Measurements from ENCODE around the gene GPR32.
"Not testable (repeated sequence)": the region's sequence is repeated elsewhere in the genome, so short reads cannot be mapped to it uniquely, and the experiment has no call there.

Gene GPR32

DNA sequence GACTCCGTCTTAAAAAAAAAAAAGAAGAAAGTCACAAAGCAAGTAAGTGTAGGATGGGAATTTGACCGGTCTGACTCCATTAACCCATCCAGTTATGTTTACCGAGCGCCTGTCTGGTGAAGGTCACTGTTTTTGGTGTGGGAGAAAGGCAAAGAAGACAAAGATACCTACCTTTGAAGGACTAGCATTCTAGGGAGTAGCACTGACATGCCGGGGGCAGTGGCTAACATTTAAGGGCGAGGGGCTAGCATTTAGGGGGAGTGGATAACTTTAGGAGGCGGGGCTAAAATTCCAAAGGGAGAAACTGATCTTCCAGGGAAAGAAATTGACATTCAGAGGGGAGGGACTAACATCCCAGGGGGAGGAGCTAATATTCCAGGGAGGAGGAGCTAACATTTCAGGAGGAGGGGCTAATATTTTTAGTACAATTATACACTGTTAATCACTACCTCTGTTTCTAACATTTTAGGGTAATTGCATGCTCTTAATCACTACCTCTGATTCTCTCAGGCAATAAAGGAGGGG is 8.7 kb downstream of the GPR32 start:
- in situ Hi-C loops (cut with MboI; ENCODE audit: low sequenced_read_pairs, unreplicated experiment): loop anchor here (25.0 kb wide), 2 partner anchors 242 to 417 kb away; partner anchors contain the start of gene NAPSA
- TF ChIP-seq, protein P1, sequence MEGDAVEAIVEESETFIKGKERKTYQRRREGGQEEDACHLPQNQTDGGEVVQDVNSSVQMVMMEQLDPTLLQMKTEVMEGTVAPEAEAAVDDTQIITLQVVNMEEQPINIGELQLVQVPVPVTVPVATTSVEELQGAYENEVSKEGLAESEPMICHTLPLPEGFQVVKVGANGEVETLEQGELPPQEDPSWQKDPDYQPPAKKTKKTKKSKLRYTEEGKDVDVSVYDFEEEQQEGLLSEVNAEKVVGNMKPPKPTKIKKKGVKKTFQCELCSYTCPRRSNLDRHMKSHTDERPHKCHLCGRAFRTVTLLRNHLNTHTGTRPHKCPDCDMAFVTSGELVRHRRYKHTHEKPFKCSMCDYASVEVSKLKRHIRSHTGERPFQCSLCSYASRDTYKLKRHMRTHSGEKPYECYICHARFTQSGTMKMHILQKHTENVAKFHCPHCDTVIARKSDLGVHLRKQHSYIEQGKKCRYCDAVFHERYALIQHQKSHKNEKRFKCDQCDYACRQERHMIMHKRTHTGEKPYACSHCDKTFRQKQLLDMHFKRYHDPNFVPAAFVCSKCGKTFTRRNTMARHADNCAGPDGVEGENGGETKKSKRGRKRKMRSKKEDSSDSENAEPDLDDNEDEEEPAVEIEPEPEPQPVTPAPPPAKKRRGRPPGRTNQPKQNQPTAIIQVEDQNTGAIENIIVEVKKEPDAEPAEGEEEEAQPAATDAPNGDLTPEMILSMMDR (IDR thresholded peaks at IDR 0.05; ENCODE audit: borderline replicate concordance, control extremely low read depth, extremely low read depth, insufficient read depth, missing control alignments): no peak
- no peak for DNase-seq (ENCODE audit: low spot score)

DNA sequence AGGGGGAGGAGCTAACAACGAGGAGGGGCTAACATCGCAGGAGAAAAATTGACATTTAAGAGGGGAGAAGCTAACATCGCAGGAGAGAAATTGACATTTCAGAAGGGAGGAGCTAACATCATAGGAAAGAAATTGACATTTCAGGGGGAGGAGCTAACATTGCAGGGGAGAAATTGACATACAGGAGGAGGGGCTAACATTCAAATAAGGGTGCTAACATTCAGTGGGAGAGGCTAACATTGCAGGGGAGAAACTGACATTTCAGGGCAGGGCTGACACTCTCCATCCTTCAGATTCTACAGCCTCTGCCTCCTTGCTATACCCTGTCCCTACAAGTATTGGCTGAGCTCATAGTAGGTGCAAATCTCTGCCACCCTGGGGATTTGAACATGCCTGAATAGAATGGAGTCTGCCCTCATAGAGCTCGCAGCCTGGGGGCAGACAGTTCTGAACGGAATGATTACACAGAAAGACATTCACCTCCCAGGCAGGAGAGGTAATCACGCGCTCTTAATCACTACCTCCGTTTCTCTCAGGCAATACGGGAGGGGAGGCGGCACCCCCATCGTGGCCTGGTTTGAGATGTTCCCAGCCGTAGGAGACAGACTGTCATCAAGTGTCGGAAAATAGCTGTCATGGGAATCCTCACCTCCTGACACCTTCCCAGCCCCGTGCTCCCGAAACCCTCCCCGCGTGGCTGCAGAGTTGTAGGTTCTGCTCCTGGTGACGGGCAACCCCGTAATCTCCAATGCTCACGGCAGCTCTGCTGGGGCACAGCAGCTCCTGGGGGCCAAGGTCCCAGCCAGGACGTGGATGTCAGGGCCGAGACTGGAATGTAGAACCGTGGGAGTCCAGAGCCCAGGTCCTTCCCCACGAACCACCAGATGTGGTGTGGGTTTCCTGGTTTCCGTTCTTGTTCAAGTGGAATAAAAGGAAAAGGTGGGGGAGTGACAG is 9.5 kb downstream of the GPR32 start:
- TF ChIP-seq, protein P1 (IDR thresholded peaks at IDR 0.05; ENCODE audit: borderline replicate concordance, control extremely low read depth, extremely low read depth, insufficient read depth, missing control alignments): no peak
- in situ Hi-C loops (cut with MboI; ENCODE audit: low sequenced_read_pairs, unreplicated experiment): loop anchor here (25.0 kb wide), 2 partner anchors 242 to 417 kb away; partner anchors contain the start of gene NAPSA
- no peak for DNase-seq (ENCODE audit: low spot score)

DNA sequence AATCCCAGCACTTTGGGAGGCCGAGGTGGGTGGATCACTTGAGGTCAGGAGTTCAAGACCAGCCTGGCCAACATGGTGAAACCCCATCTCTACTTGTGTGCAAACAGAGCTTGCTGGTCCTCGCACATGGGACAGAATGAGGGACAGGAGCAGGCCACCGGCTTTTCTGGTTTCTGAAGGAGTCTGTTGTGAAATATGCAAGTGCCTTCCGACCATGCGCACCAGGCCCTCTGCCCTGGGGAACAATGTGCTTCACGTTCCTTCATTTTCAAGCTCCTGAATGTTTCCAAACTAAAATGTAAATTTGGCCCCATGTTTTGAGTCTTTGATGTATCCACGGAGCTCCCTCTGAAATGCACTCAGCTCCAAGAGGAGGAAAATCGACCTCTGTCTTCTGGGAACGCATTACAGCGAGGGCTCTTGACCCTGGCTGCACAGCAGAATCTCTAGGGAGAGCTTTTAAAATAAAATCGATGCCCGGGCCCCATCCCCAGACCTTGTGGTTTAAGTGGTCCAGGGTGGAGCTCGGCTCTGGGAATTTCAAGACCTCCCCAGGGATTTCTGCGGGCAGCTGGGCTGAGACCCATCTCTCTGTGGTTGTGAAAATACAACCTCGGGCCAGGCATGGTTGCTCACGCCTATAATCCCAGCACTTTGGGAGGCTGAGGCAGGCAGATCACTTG is 10.6 kb downstream of the GPR32 start:
- in situ Hi-C loops (cut with MboI; ENCODE audit: low sequenced_read_pairs, unreplicated experiment): loop anchor here (25.0 kb wide), 2 partner anchors 244 to 419 kb away; partner anchors contain the start of gene NAPSA
- DNase-seq (ENCODE audit: low spot score): no peak
- TF ChIP-seq, protein P1 (IDR thresholded peaks at IDR 0.05; ENCODE audit: borderline replicate concordance, control extremely low read depth, extremely low read depth, insufficient read depth, missing control alignments): no peak

DNA sequence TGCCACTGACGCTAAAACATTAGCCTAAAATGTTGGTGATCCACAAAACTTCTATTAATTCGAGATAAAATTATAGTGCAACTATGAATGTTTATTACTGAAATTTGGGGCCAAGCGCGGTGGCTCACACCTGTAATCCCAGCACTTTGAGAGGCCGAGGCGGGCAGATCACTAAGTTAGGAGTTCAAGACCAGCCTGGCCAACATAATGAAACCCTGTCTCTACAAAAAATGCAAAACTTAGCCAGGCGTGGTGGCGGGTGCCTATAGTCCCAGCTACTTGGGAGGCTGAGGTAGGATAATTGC is 13.5 kb downstream of the GPR32 start:
- DNase-seq (ENCODE audit: low spot score): not testable (repeated sequence)
- in situ Hi-C loops (cut with MboI; ENCODE audit: low sequenced_read_pairs, unreplicated experiment): loop anchor here (25.0 kb wide), 2 partner anchors 246 to 421 kb away; partner anchors contain the start of gene NAPSA

- no peak for DNase-seq (ENCODE audit: low spot score)
- TF ChIP-seq, protein P1 (IDR thresholded peaks at IDR 0.05; ENCODE audit: borderline replicate concordance, control extremely low read depth, extremely low read depth, insufficient read depth, missing control alignments): no peak
- in situ Hi-C loops (cut with MboI; ENCODE audit: low sequenced_read_pairs, unreplicated experiment): loop anchor here (25.0 kb wide), 2 partner anchors 247 to 422 kb away; partner anchors contain the start of gene NAPSA
These were observed 14.4 kb downstream of the GPR32 start for GRCh38 chr19:50784710-50785109.

DNA sequence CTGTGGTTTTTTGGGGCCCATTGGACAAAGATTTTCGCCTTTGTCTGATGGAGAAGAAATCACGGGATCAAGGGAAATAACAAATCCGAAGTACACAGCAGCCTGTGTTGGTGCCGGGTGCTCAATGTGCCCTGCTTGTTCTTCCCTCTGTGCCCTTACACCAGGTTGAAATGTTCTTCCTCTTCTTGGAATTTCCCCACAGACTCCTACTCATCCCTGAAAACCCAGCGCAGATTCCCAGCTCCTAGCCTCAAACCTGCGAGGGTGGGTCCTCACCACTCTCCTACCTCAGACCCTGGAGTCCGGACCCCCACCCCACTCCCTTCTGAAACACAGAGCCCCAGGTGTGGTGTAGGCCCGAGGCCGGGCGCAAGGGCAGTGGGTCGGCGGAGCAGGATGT is 15.1 kb downstream of the GPR32 start:
- TF ChIP-seq, protein P1 (IDR thresholded peaks at IDR 0.05; ENCODE audit: borderline replicate concordance, control extremely low read depth, extremely low read depth, insufficient read depth, missing control alignments): no peak
- no peak for DNase-seq (ENCODE audit: low spot score)
- in situ Hi-C loops (cut with MboI; ENCODE audit: low sequenced_read_pairs, unreplicated experiment): loop anchor here (25.0 kb wide), 2 partner anchors 248 to 423 kb away; partner anchors contain the start of gene NAPSA
